K562 (cell line): ENCODE data around the gene UBFD1. TPM values are rescaled to one million over a fixed set of nuclear protein-coding genes. Genes with fewer than 3 reads are reported as not detected.
A peak's percentile ranks its signal among the peaks of the same experiment; 100 is the strongest.

ENCODE experiments used
- ASH1L ChIP-seq: fragments of 450-650 bp; IDR thresholded peaks from 2 replicates; pipeline ENCODE4 v1.6.1; 2018; ENCODE audit warnings: borderline replicate concordance, mild to moderate bottlenecking, low read depth; ENCODE audit not compliant: partially characterized antibody
- ATF3 ChIP-seq, 2 experiments: fragments of 450-650 bp in 1 of 2; sonication (generic) in 1 of 2; formaldehyde crosslinking in 1 of 2; IDR thresholded peaks in 1 of 2; conservative IDR thresholded peaks in 1 of 2; 2 replicates each; pipeline versions ENCODE4 v1.6.1 to v1.8.1; 2016 to 2023; ENCODE audit warnings: mild to moderate bottlenecking in 2 of 2, moderate library complexity in 2 of 2, inconsistent platforms in 1 of 2, missing genetic modification reagents in 1 of 2
- CAMTA2 ChIP-seq: fragments of 250-450 bp; sonication (Bioruptor Pico); conservative IDR thresholded peaks from 2 replicates; pipeline ENCODE4 v1.5.1; 2022
- GTF2B ChIP-seq: IDR thresholded peaks from 2 replicates; pipeline ENCODE4 v1.6.1; 2011; ENCODE audit not compliant: insufficient read length; ENCODE audit errors: extremely low read depth
- HNRNPH1 ChIP-seq: fragments of 200-400 bp; formaldehyde crosslinking; optimal IDR thresholded peaks from 2 replicates; pipeline ENCODE3; 2017; ENCODE audit warnings: low read depth, mild to moderate bottlenecking, low read length, moderate library complexity
- HOMEZ ChIP-seq: fragments of 250-450 bp; sonication (Bioruptor Pico); IDR thresholded peaks from 2 replicates; pipeline ENCODE4 v1.4.0; 2020; ENCODE audit warnings: mild to moderate bottlenecking, moderate library complexity
- IRF1 ChIP-seq: sonication (generic); formaldehyde crosslinking; IDR thresholded peaks from 2 replicates; pipeline ENCODE4 v1.8.0; 2022; ENCODE audit warnings: missing genetic modification reagents, mild to moderate bottlenecking, borderline replicate concordance
- LCOR ChIP-seq: sonication (generic); formaldehyde crosslinking; IDR thresholded peaks from 2 replicates; pipeline ENCODE4 v1.8.0; 2022; ENCODE audit warnings: mild to moderate bottlenecking, missing genetic modification reagents
- MCM3 ChIP-seq: fragments of 450-650 bp; IDR thresholded peaks from 2 replicates; pipeline ENCODE4 v1.6.1; 2016
- MECOM ChIP-seq: fragments of 250-450 bp; sonication (Bioruptor Pico); IDR thresholded peaks from 2 replicates; pipeline ENCODE4 v1.8.0; 2022; ENCODE audit warnings: inconsistent platforms
- NCOA1 ChIP-seq: fragments of 450-650 bp; IDR thresholded peaks from 2 replicates; pipeline ENCODE4 v1.6.1; 2016; ENCODE audit warnings: low read depth
- SMAD3 ChIP-seq: fragments of 450-650 bp; formaldehyde crosslinking; conservative IDR thresholded peaks from 2 replicates; pipeline ENCODE4 v1.4.0; 2020; ENCODE audit warnings: mild to moderate bottlenecking
- TCF7 ChIP-seq: sonication (generic); IDR thresholded peaks from 2 replicates; pipeline ENCODE4 v1.6.1; 2016; ENCODE audit warnings: antibody characterized with exemption, borderline replicate concordance
- ZBTB12 ChIP-seq: fragments of 250-450 bp; sonication (Bioruptor Pico); IDR thresholded peaks from 2 replicates; pipeline ENCODE4 v1.4.0; 2020
- ZNF274 ChIP-seq: IDR thresholded peaks from 2 replicates; pipeline ENCODE4 v1.6.1; 2011; ENCODE audit warnings: low read depth, mild to moderate bottlenecking, low read length, moderate library complexity, borderline replicate concordance
- ZNF511 ChIP-seq: sonication (generic); formaldehyde crosslinking; IDR thresholded peaks from 2 replicates; pipeline ENCODE4 v1.8.0; 2022; ENCODE audit warnings: mild to moderate bottlenecking, missing genetic modification reagents
- ZNF512 ChIP-seq: IDR thresholded peaks from 2 replicates; pipeline ENCODE4 v1.6.1; 2016; ENCODE audit warnings: missing genetic modification characterization, missing compliant biosample characterization
- ZNF707 ChIP-seq: fragments of 250-450 bp; sonication (Bioruptor Pico); conservative IDR thresholded peaks from 2 replicates; pipeline ENCODE4 v1.8.0; 2022; ENCODE audit warnings: inconsistent platforms, mild to moderate bottlenecking, moderate library complexity
- polyA plus RNA-seq, 8 experiments: library from polyadenylated mRNA; depleted of rRNA in 4 of 8; stranded (reverse) in 5 of 8; unstranded in 3 of 8; fragments of >200 nt; fragmentation: Nextera tagmentation in 2 of 8; fragmentation: Illumina TruSeq in 1 of 8; extraction: Ambion mirVana in 2 of 8; extraction: Trizol in 1 of 8; gene quantifications; 2 replicates each; pipeline versions ENCODE4 v1.2.1 to v1.2.3, GENCODE V29; 2011 to 2014; ENCODE audit warnings: inconsistent platforms in 1 of 8, missing spikeins in 1 of 8
- total RNA-seq, 7 experiments: library from RNA; depleted of rRNA in 6 of 7; stranded (reverse); fragments of >200 nt in 6 of 7; fragmentation: Illumina TruSeq in 2 of 7; extraction: Trizol in 2 of 7; gene quantifications; 2 replicates each; pipeline versions ENCODE4 v1.2.1 to v1.2.3, GENCODE V29; 2011 to 2021; ENCODE audit warnings: low replicate concordance in 1 of 7

The UBFD1 gene
- total and polyA plus RNA-seq, 9 of the 15 experiments (the other 6 are each of a cell fraction or from before 2014, with no cell fraction given) = 10.7 to 66.2 (median 34.0) TPM

- TF ChIP-seq HOMEZ (CRISPR knock-in tag) (no peak), ASH1L (no peak), SMAD3 (CRISPR knock-in tag) (no peak), CAMTA2 (CRISPR knock-in tag) (0 out of 2 replicates have a peak, but pooled peaks have one; percentile 65), ZNF274 (no peak), ATF3 (IDR thresholded peaks at IDR 0.05) (no peak), ATF3 (CRISPR knock-in tag; conservative IDR thresholded peaks at IDR 0.05) (no peak), IRF1 (CRISPR knock-in tag) (no peak), LCOR (0 out of 2 replicates have a peak, but pooled peaks have one; percentile 16), TCF7 (no peak), ZNF707 (no peak), HNRNPH1 (no peak), ZNF511 (CRISPR knock-in tag) (peak; percentile 82; the same call in 1 of the 2 replicates), MECOM (no peak), GTF2B (no peak), ZNF512 (tag) (no peak), MCM3 (no peak), ZBTB12 (no peak), NCOA1 (no peak)
Measured at GRCh38 chr16:23510164-23510914, 47.2 kb upstream of the UBFD1 start, which contains the start of gene GGA2 (continued).
